Right kidney (tissue), 1 donor: ENCODE measurements around the gene NEK3.
"Not testable (repeated sequence)": the region's sequence is repeated elsewhere in the genome, so short reads cannot be mapped to it uniquely, and the experiment has no call there.

Source experiments
- DNase-seq: peaks from one replicate; pipeline ENCODE4 v3.0.0-alpha.2; 2016

NEK3 gene

GRCh38 chr13:52118595-52118994 lies 40.8 kb downstream of the NEK3 start:
- DNase-seq = no peak

- no peak for DNase-seq
Measured at GRCh38 chr13:52118095-52118494, 41.3 kb downstream of the NEK3 start.

- DNase-seq = no peak
Measured at GRCh38 chr13:52112591-52112990, 46.8 kb downstream of the NEK3 start.

- no peak for DNase-seq
Measured at GRCh38 chr13:52109116-52109670, 50.2 kb downstream of the NEK3 start.

- DNase-seq = no peak
Measured at GRCh38 chr13:52105841-52106240, 53.6 kb downstream of the NEK3 start.

- DNase-seq = no peak
Measured at GRCh38 chr13:52104624-52105023, 54.8 kb downstream of the NEK3 start.

- no peak for DNase-seq
Measured at GRCh38 chr13:52103386-52103785, 56.0 kb downstream of the NEK3 start.

GRCh38 chr13:52102423-52102822 lies 57.0 kb downstream of the NEK3 start:
- DNase-seq = not testable (repeated sequence)

GRCh38 chr13:52097197-52097596 lies 62.2 kb downstream of the NEK3 start:
- no peak for DNase-seq

GRCh38 chr13:52096748-52097147 lies 62.6 kb downstream of the NEK3 start:
- no peak for DNase-seq

- no peak for DNase-seq
Measured at GRCh38 chr13:52096062-52096461, 63.3 kb downstream of the NEK3 start.

- no peak for DNase-seq
Measured at GRCh38 chr13:52092087-52092486, 67.3 kb downstream of the NEK3 start.

- no peak for DNase-seq
Measured at GRCh38 chr13:52091473-52091872, 67.9 kb downstream of the NEK3 start.

GRCh38 chr13:52085421-52085820 lies 74.0 kb downstream of the NEK3 start:
- DNase-seq = no peak

- not testable (repeated sequence) for DNase-seq
Measured at GRCh38 chr13:52084981-52085380, 74.4 kb downstream of the NEK3 start.
